ENCODE data around the gene AMN. TPM values are rescaled to one million over a fixed set of nuclear protein-coding genes. Genes with fewer than 3 reads are reported as not detected.

AMN gene
- total RNA-seq, 3 donors from 2014 or later: 1.7 to 2.2 (median 2.0) TPM

- ATAC-seq (no peak), DNase-seq (no peak)
- H3K36me3 Mint-ChIP-seq (ENCODE audit: insufficient read depth): peaks cover 5% of the 10 kb centered on the region
- H3K9me3 Mint-ChIP-seq: no peaks in the 10 kb centered on the region
- H3K4me3 Mint-ChIP-seq: no peak overlapping the region
- no peaks in the 10 kb centered on the region for H3K27me3 Mint-ChIP-seq (ENCODE audit: low read depth)
- no peaks in the 10 kb centered on the region for H3K4me1 Mint-ChIP-seq (ENCODE audit: low read depth)
Observed at GRCh38 chr14:102914474-102915291, 7.8 kb upstream of the AMN start.

GRCh38 chr14:102915292-102916110, 7.0 kb upstream of the AMN start:
- H3K4me3 Mint-ChIP-seq: no peak overlapping the region
- ATAC-seq (no peak), DNase-seq (no peak)
- H3K36me3 Mint-ChIP-seq (ENCODE audit: insufficient read depth): peaks cover 5% of the 10 kb centered on the region
- H3K9me3 Mint-ChIP-seq: no peaks in the 10 kb centered on the region
- no peaks in the 10 kb centered on the region for H3K4me1 Mint-ChIP-seq (ENCODE audit: low read depth)
- no peaks in the 10 kb centered on the region for H3K27me3 Mint-ChIP-seq (ENCODE audit: low read depth)

GRCh38 chr14:102916347-102917055, 6.0 kb upstream of the AMN start:
- Mint-ChIP-seq H3K4me3 (no peak overlapping the region), H3K4me1 (ENCODE audit: low read depth) (no peaks in the 10 kb centered on the region), H3K36me3 (ENCODE audit: insufficient read depth) (no peaks in the 10 kb centered on the region), H3K9me3 (no peaks in the 10 kb centered on the region), H3K27me3 (ENCODE audit: low read depth) (no peaks in the 10 kb centered on the region)
- ATAC-seq (no peak), DNase-seq (no peak)

- DNase-seq (no peak), ATAC-seq (peak in 1 of 2 donors; percentile 14)
- no peaks in the 10 kb centered on the region for H3K36me3 Mint-ChIP-seq (ENCODE audit: insufficient read depth)
- H3K4me1 Mint-ChIP-seq (ENCODE audit: low read depth): no peaks in the 10 kb centered on the region
- no peaks in the 10 kb centered on the region for H3K27me3 Mint-ChIP-seq (ENCODE audit: low read depth)
- H3K4me3 Mint-ChIP-seq: no peak overlapping the region
- no peaks in the 10 kb centered on the region for H3K9me3 Mint-ChIP-seq
Observed at GRCh38 chr14:102917056-102917385, 5.4 kb upstream of the AMN start.

GRCh38 chr14:102917469-102918211, 4.8 kb upstream of the AMN start:
- Mint-ChIP-seq H3K27me3 (ENCODE audit: low read depth) (no peaks in the 10 kb centered on the region), H3K36me3 (ENCODE audit: insufficient read depth) (no peaks in the 10 kb centered on the region), H3K9me3 (no peaks in the 10 kb centered on the region), H3K4me1 (ENCODE audit: low read depth) (no peaks in the 10 kb centered on the region), H3K4me3 (no peak overlapping the region)
- ATAC-seq (peak; percentile 26 to 43), DNase-seq (peak; percentile 58)

- no peaks in the 10 kb centered on the region for H3K27me3 Mint-ChIP-seq (ENCODE audit: low read depth)
- H3K4me3 Mint-ChIP-seq: no peak overlapping the region
- DNase-seq (no peak), ATAC-seq (no peak)
- no peaks in the 10 kb centered on the region for H3K36me3 Mint-ChIP-seq (ENCODE audit: insufficient read depth)
- no peaks in the 10 kb centered on the region for H3K9me3 Mint-ChIP-seq
- H3K4me1 Mint-ChIP-seq (ENCODE audit: low read depth): peaks cover 2% of the 10 kb centered on the region
Observed at GRCh38 chr14:102918438-102918837, 4.0 kb upstream of the AMN start.

GRCh38 chr14:102920273-102920997, 2.0 kb upstream of the AMN start:
- H3K27me3 Mint-ChIP-seq (ENCODE audit: low read depth): peaks cover 7% of the 10 kb centered on the region

GRCh38 chr14:102920998-102921304, 1.5 kb upstream of the AMN start:
- Mint-ChIP-seq H3K9me3 (no peaks in the 10 kb centered on the region), H3K4me3 (no peak overlapping the region), H3K36me3 (ENCODE audit: insufficient read depth) (no peaks in the 10 kb centered on the region), H3K27me3 (ENCODE audit: low read depth) (peaks cover 10% of the 10 kb centered on the region), H3K4me1 (ENCODE audit: low read depth) (peaks cover 10% of the 10 kb centered on the region)
- DNase-seq (no peak), ATAC-seq (no peak)

More at GRCh38 chr14:102920273-102920997, 2.0 kb upstream of the AMN start:
- ATAC-seq (no peak), DNase-seq (no peak)
- Mint-ChIP-seq H3K4me1 (ENCODE audit: low read depth) (peaks cover 7% of the 10 kb centered on the region), H3K4me3 (no peak overlapping the region), H3K9me3 (no peaks in the 10 kb centered on the region), H3K36me3 (ENCODE audit: insufficient read depth) (no peaks in the 10 kb centered on the region)

- H3K4me1 Mint-ChIP-seq (ENCODE audit: low read depth): peaks cover 12% of the 10 kb centered on the region
- DNase-seq (no peak), ATAC-seq (no peak)
- peaks cover 14% of the 10 kb centered on the region for H3K27me3 Mint-ChIP-seq (ENCODE audit: low read depth)
- no peaks in the 10 kb centered on the region for H3K36me3 Mint-ChIP-seq (ENCODE audit: insufficient read depth)
- peak overlapping the region; percentile 66 for H3K4me3 Mint-ChIP-seq
- no peaks in the 10 kb centered on the region for H3K9me3 Mint-ChIP-seq
Observed at GRCh38 chr14:102923201-102923924, 900 bp downstream of the AMN start.

- no peak for DNase-seq
- H3K4me3 Mint-ChIP-seq: no peak overlapping the region
- H3K4me1 Mint-ChIP-seq (ENCODE audit: low read depth): peaks cover 12% of the 10 kb centered on the region
- H3K9me3 Mint-ChIP-seq: no peaks in the 10 kb centered on the region
- H3K27me3 Mint-ChIP-seq (ENCODE audit: low read depth): peaks cover 14% of the 10 kb centered on the region
- no peak for ATAC-seq
- no peaks in the 10 kb centered on the region for H3K36me3 Mint-ChIP-seq (ENCODE audit: insufficient read depth)
Observed at GRCh38 chr14:102923925-102924486, 1.5 kb downstream of the AMN start.

- DNase-seq (no peak), ATAC-seq (no peak)
- Mint-ChIP-seq H3K4me3 (no peak overlapping the region), H3K4me1 (ENCODE audit: low read depth) (peaks cover 12% of the 10 kb centered on the region), H3K9me3 (no peaks in the 10 kb centered on the region), H3K27me3 (ENCODE audit: low read depth) (peaks cover 14% of the 10 kb centered on the region), H3K36me3 (ENCODE audit: insufficient read depth) (no peaks in the 10 kb centered on the region)
Observed at GRCh38 chr14:102924632-102925588, 2.4 kb downstream of the AMN start.

GRCh38 chr14:102925646-102926045, 3.2 kb downstream of the AMN start:
- Mint-ChIP-seq H3K9me3 (no peaks in the 10 kb centered on the region), H3K4me1 (ENCODE audit: low read depth) (peaks cover 12% of the 10 kb centered on the region), H3K4me3 (no peak overlapping the region), H3K36me3 (ENCODE audit: insufficient read depth) (no peaks in the 10 kb centered on the region), H3K27me3 (ENCODE audit: low read depth) (peaks cover 14% of the 10 kb centered on the region)
- ATAC-seq (no peak), DNase-seq (no peak)
